ENCODE measurements around the gene SUN2.

SUN2 gene

GRCh38 chr22:38793317-38793716 lies 37.5 kb upstream of the SUN2 start:
- CTCF ChIA-PET, result interaction anchor here (0.6 to 1.2 kb wide), 2 partner anchors 8 to 24 kb away, joined by 3 to 9 read pairs; no protein-coding TSS in a partner anchor
- no peak for TF ChIP-seq ZNF571 (tag by site-specific recombination; IDR thresholded peaks at IDR 0.05)
- no peak for TF ChIP-seq ZNF555 (tag by site-specific recombination; conservative IDR thresholded peaks at IDR 0.05)
- POLR2A ChIA-PET, result no interaction called here

DNA sequence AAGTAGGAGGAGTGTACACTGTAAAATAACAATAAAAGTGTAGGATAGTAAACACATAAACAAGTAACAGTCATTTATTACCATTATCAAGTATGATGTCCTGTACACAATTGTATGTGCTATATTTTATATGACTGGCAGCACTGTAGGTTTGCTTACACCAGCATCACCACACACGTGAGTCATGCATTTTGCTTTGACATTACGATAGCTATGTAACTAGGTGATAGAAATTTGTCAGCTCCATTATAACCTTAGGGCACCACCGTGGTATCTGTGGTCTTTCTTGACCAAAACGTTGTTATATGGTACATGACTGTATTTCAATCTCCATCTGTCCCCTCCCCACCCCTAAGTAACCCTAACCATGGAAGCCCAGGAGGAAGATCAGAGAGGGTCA lies 37.0 kb upstream of the SUN2 start:
- peak overlapping the region; percentile 77; the same call in 1 of the 2 replicates for H3K4me3 ChIP-seq (ENCODE audit: low read depth, low read length)
- ChIA-PET POLR2A (no interaction called here), CTCF (interaction anchor here (0.9 to 1.2 kb wide), 3 partner anchors 24 to 77 kb away, joined by 3 to 9 read pairs (median 4); no protein-coding TSS in a partner anchor)
- H3K9me3 ChIP-seq (ENCODE audit: control insufficient read depth, insufficient read depth, low read depth, low read length), result no peaks in the 10 kb centered on the region
- peaks cover 6% of the 10 kb centered on the region; the same call in 1 of the 2 replicates for H3K4me1 ChIP-seq (ENCODE audit: control insufficient read depth, insufficient read depth, low read length)
- no peak overlapping the region for H3K27ac ChIP-seq (ENCODE audit: extremely low read depth, low read depth, low read length)
- TF ChIP-seq PATZ1 (tag by site-specific recombination; IDR thresholded peaks at IDR 0.05), result no peak
- no peak for TF ChIP-seq GFI1B (tag by site-specific recombination; IDR thresholded peaks at IDR 0.05)
- TF ChIP-seq, protein P1, sequence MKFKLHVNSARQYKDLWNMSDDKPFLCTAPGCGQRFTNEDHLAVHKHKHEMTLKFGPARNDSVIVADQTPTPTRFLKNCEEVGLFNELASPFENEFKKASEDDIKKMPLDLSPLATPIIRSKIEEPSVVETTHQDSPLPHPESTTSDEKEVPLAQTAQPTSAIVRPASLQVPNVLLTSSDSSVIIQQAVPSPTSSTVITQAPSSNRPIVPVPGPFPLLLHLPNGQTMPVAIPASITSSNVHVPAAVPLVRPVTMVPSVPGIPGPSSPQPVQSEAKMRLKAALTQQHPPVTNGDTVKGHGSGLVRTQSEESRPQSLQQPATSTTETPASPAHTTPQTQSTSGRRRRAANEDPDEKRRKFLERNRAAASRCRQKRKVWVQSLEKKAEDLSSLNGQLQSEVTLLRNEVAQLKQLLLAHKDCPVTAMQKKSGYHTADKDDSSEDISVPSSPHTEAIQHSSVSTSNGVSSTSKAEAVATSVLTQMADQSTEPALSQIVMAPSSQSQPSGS (tag by site-specific recombination; IDR thresholded peaks at IDR 0.05; ENCODE audit: low read depth), result no peak
- no peak for TF ChIP-seq SP7 (tag by site-specific recombination; IDR thresholded peaks at IDR 0.05)
- no peak for TF ChIP-seq ZBTB1 (tag by site-specific recombination; IDR thresholded peaks at IDR 0.05)
- TF ChIP-seq ZNF146 (tag by site-specific recombination; IDR thresholded peaks at IDR 0.05), result no peak
- TF ChIP-seq, protein P2, sequence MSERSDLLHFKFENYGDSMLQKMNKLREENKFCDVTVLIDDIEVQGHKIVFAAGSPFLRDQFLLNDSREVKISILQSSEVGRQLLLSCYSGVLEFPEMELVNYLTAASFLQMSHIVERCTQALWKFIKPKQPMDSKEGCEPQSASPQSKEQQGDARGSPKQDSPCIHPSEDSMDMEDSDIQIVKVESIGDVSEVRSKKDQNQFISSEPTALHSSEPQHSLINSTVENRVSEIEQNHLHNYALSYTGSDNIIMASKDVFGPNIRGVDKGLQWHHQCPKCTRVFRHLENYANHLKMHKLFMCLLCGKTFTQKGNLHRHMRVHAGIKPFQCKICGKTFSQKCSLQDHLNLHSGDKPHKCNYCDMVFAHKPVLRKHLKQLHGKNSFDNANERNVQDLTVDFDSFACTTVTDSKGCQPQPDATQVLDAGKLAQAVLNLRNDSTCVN (tag by site-specific recombination; optimal IDR thresholded peaks at IDR 0.05), result no peak
- no peak for TF ChIP-seq ZNF571 (tag by site-specific recombination; IDR thresholded peaks at IDR 0.05)
- no peak for TF ChIP-seq TCF7L2 (IDR thresholded peaks at IDR 0.05; ENCODE audit: borderline replicate concordance, low read depth, low read length)
- TF ChIP-seq YY2 (tag by site-specific recombination; IDR thresholded peaks at IDR 0.05), result no peak
- no peak for TF ChIP-seq ZNF677 (tag by site-specific recombination; IDR thresholded peaks at IDR 0.05)
- peaks cover 0 to 12% of the 10 kb centered on the region in 2 experiments; a peak in 1 of 3 replicates for H3K36me3 ChIP-seq (ENCODE audit: control insufficient read depth in 2 of 2, insufficient read depth in 1 of 2, low read length in 2 of 2)

More at GRCh38 chr22:38793317-38793716, 37.5 kb upstream of the SUN2 start:
- H3K4me1 ChIP-seq (ENCODE audit: control insufficient read depth, insufficient read depth, low read length), result peaks cover 6% of the 10 kb centered on the region; the same call in 1 of the 2 replicates
- no peaks in the 10 kb centered on the region for H3K9me3 ChIP-seq (ENCODE audit: control insufficient read depth, insufficient read depth, low read depth, low read length)
- H3K27ac ChIP-seq (ENCODE audit: extremely low read depth, low read depth, low read length), result peak overlapping the region; percentile 19; the same call in 1 of the 2 replicates
- H3K4me3 ChIP-seq (ENCODE audit: low read depth, low read length), result peak overlapping the region; percentile 77
- peaks cover 0 to 12% of the 10 kb centered on the region in 2 experiments; a peak in 1 of 3 replicates for H3K36me3 ChIP-seq (ENCODE audit: control insufficient read depth in 2 of 2, insufficient read depth in 1 of 2, low read length in 2 of 2)

GRCh38 chr22:38789606-38790005 lies 33.8 kb upstream of the SUN2 start:
- CTCF ChIA-PET, result interaction anchor here (0.6 to 1.1 kb wide), 3 partner anchors 21 to 26 kb away, joined by 3 to 14 read pairs (median 4); no protein-coding TSS in a partner anchor
- TF ChIP-seq ZBTB48 (tag by site-specific recombination; IDR thresholded peaks at IDR 0.05) (no peak), SCRT1 (tag by site-specific recombination; IDR thresholded peaks at IDR 0.05; ENCODE audit: borderline replicate concordance) (peak; percentile 78), SCRT2 (tag by site-specific recombination; IDR thresholded peaks at IDR 0.05) (peak; percentile 91)
- Histone ChIP-seq H3K4me3 (ENCODE audit: low read depth, low read length) (no peak overlapping the region), H3K36me3 (ENCODE audit: control insufficient read depth in 2 of 2, insufficient read depth in 1 of 2, low read length in 2 of 2) (peaks cover 0 to 14% of the 10 kb centered on the region in 2 experiments; a peak in 1 of 3 replicates), H3K4me1 (ENCODE audit: control insufficient read depth, insufficient read depth, low read length) (peaks cover 6% of the 10 kb centered on the region; the same call in 1 of the 2 replicates), H3K27ac (ENCODE audit: extremely low read depth, low read depth, low read length) (no peak overlapping the region), H3K9me3 (ENCODE audit: control insufficient read depth, insufficient read depth, low read depth, low read length) (no peaks in the 10 kb centered on the region)
- POLR2A ChIA-PET, result interaction anchor here (0.9 to 1.3 kb wide), 2 partner anchors 9 to 53 kb away, joined by 3 read pairs; no protein-coding TSS in a partner anchor

Measured in HEK293 (cell line).